HepG2 (cell line): ENCODE data around the gene SLC12A3. TPM values are rescaled to one million over a fixed set of nuclear protein-coding genes. Genes with fewer than 3 reads are reported as not detected.

ENCODE experiments used
- AGO2 ChIP-seq: fragments of 200-400 bp; formaldehyde crosslinking; optimal IDR thresholded peaks from 2 replicates; pipeline ENCODE3; 2017; ENCODE audit warnings: mild to moderate bottlenecking, low read depth, low read length, moderate library complexity
- ARID4A ChIP-seq: sonication (generic); formaldehyde crosslinking; IDR thresholded peaks from 2 replicates; pipeline ENCODE4 v1.5.0; 2020; ENCODE audit warnings: mild to moderate bottlenecking, missing genetic modification reagents, borderline replicate concordance
- DNMT1 ChIP-seq: sonication (generic); formaldehyde crosslinking; IDR thresholded peaks from 2 replicates; pipeline ENCODE4 v1.5.1; 2020; ENCODE audit warnings: mild to moderate bottlenecking, missing genetic modification reagents
- FUBP1 ChIP-seq: sonication (generic); formaldehyde crosslinking; IDR thresholded peaks from 2 replicates; pipeline ENCODE4 v1.5.1; 2020; ENCODE audit warnings: missing genetic modification reagents, mild to moderate bottlenecking, borderline replicate concordance
- HNF1A ChIP-seq, 2 experiments: sonication (generic) in 1 of 2; formaldehyde crosslinking in 1 of 2; IDR thresholded peaks; 2 replicates each; pipeline versions ENCODE4 v1.4.0 to v1.6.1; 2016 to 2020; ENCODE audit warnings: borderline replicate concordance in 1 of 2, low read depth in 1 of 2, mild to moderate bottlenecking in 1 of 2, missing genetic modification reagents in 1 of 2
- MLLT10 ChIP-seq: sonication (generic); formaldehyde crosslinking; IDR thresholded peaks from 2 replicates; pipeline ENCODE4 v1.4.0; 2020; ENCODE audit warnings: missing genetic modification reagents
- MTF1 ChIP-seq: sonication (generic); formaldehyde crosslinking; IDR thresholded peaks from 2 replicates; pipeline ENCODE4 v1.5.0; 2020; ENCODE audit warnings: missing genetic modification reagents
- MYC ChIP-seq: sonication (generic); formaldehyde crosslinking; IDR thresholded peaks from 2 replicates; pipeline ENCODE4 v1.9.0; 2021; ENCODE audit warnings: missing genetic modification reagents, borderline replicate concordance
- PHF21A ChIP-seq: sonication (generic); formaldehyde crosslinking; IDR thresholded peaks from 2 replicates; pipeline ENCODE4 v1.5.0; 2020; ENCODE audit warnings: mild to moderate bottlenecking, missing genetic modification reagents
- RFXAP ChIP-seq: sonication (generic); formaldehyde crosslinking; IDR thresholded peaks from 2 replicates; pipeline ENCODE4 v1.4.0; 2020; ENCODE audit warnings: missing genetic modification reagents, borderline replicate concordance
- SP140L ChIP-seq: sonication (generic); formaldehyde crosslinking; IDR thresholded peaks from 2 replicates; pipeline ENCODE4 v1.4.0; 2020; ENCODE audit warnings: missing genetic modification reagents, borderline replicate concordance
- SRSF4 ChIP-seq: fragments of 200-400 bp; formaldehyde crosslinking; IDR thresholded peaks from one replicate; pipeline ENCODE4 v1.6.1; 2018; ENCODE audit warnings: mild to moderate bottlenecking, low read depth, low read length, moderate library complexity; ENCODE audit not compliant: poor library complexity, severe bottlenecking
- TSC22D2 ChIP-seq: sonication (generic); formaldehyde crosslinking; IDR thresholded peaks from 2 replicates; pipeline ENCODE4 v1.5.1; 2020; ENCODE audit warnings: missing genetic modification reagents, mild to moderate bottlenecking, borderline replicate concordance
- ZFP90 ChIP-seq: sonication (generic); formaldehyde crosslinking; IDR thresholded peaks from 2 replicates; pipeline ENCODE4 v1.8.0; 2022; ENCODE audit warnings: missing genetic modification reagents, mild to moderate bottlenecking, inconsistent platforms, borderline replicate concordance
- ZNF558 ChIP-seq: sonication (generic); formaldehyde crosslinking; IDR thresholded peaks from 2 replicates; pipeline ENCODE4 v1.9.0; 2022; ENCODE audit warnings: mild to moderate bottlenecking, missing genetic modification reagents, borderline replicate concordance
- ZNF605 ChIP-seq: sonication (generic); formaldehyde crosslinking; IDR thresholded peaks from 2 replicates; pipeline ENCODE4 v1.8.0; 2022; ENCODE audit warnings: mild to moderate bottlenecking, missing genetic modification reagents
- ZNF772 ChIP-seq: sonication (generic); formaldehyde crosslinking; IDR thresholded peaks from 2 replicates; pipeline ENCODE4 v1.5.0; 2020; ENCODE audit warnings: mild to moderate bottlenecking, missing genetic modification reagents
- polyA plus RNA-seq, 8 experiments: library from polyadenylated mRNA; depleted of rRNA in 3 of 8; stranded (reverse) in 7 of 8; unstranded in 1 of 8; fragments of >200 nt; fragmentation: Illumina TruSeq in 4 of 8; extraction: Trizol in 4 of 8; gene quantifications; 2 replicates each; pipeline versions ENCODE4 v1.2.1 to v1.2.3, GENCODE V29; 2011 to 2016; ENCODE audit warnings: low read depth in 4 of 8, missing spikeins in 1 of 8, mixed read lengths in 1 of 8; ENCODE audit not compliant: insufficient read depth in 1 of 8
- total RNA-seq, 5 experiments: library from RNA; depleted of rRNA; stranded (reverse); fragments of >200 nt; fragmentation: Illumina TruSeq; extraction: Trizol; gene quantifications; 2 replicates each; pipeline ENCODE4 v1.2.3, GENCODE V29; 2016; ENCODE audit warnings: low read depth in 1 of 5

SLC12A3 gene
- total and polyA plus RNA-seq, 2 of the 13 experiments (the other 11 are each of a cell fraction or from before 2014, with no cell fraction given) = 6.2 TPM; not detected in 1

GRCh38 chr16:56860226-56861020, 4.6 kb upstream of the SLC12A3 start (continued):
- TF ChIP-seq ARID4A (CRISPR knock-in tag) = peak; percentile 17; the same call in 1 of the 2 replicates
- TF ChIP-seq ZNF558 = no peak
- no peak for TF ChIP-seq SRSF4
- no peak for TF ChIP-seq SP140L (CRISPR knock-in tag)
- no peak for TF ChIP-seq HNF1A (IDR thresholded peaks at IDR 0.05; ENCODE audit: low read depth)
- TF ChIP-seq HNF1A (CRISPR knock-in tag; IDR thresholded peaks at IDR 0.05; ENCODE audit: borderline replicate concordance) = no peak
- TF ChIP-seq PHF21A (CRISPR knock-in tag) = peak; percentile 38; the same call in 1 of the 2 replicates
- no peak for TF ChIP-seq ZNF772 (CRISPR knock-in tag)
- no peak for TF ChIP-seq DNMT1 (CRISPR knock-in tag)
- TF ChIP-seq MLLT10 (CRISPR knock-in tag) = no peak
- no peak for TF ChIP-seq AGO2
- 0 out of 2 replicates have a peak, but pooled peaks have one; percentile 61 for TF ChIP-seq ZFP90
- no peak for TF ChIP-seq FUBP1 (CRISPR knock-in tag)
- no peak for TF ChIP-seq TSC22D2
- TF ChIP-seq MTF1 (CRISPR knock-in tag) = no peak
- 0 out of 2 replicates have a peak, but pooled peaks have one; percentile 54 for TF ChIP-seq ZNF605 (CRISPR knock-in tag)
- TF ChIP-seq MYC (CRISPR knock-in tag) = peak; percentile 39; the same call in 1 of the 2 replicates
- TF ChIP-seq RFXAP = 0 out of 2 replicates have a peak, but pooled peaks have one; percentile 35
